ENCODE results near the gene HRH3.

DNA sequence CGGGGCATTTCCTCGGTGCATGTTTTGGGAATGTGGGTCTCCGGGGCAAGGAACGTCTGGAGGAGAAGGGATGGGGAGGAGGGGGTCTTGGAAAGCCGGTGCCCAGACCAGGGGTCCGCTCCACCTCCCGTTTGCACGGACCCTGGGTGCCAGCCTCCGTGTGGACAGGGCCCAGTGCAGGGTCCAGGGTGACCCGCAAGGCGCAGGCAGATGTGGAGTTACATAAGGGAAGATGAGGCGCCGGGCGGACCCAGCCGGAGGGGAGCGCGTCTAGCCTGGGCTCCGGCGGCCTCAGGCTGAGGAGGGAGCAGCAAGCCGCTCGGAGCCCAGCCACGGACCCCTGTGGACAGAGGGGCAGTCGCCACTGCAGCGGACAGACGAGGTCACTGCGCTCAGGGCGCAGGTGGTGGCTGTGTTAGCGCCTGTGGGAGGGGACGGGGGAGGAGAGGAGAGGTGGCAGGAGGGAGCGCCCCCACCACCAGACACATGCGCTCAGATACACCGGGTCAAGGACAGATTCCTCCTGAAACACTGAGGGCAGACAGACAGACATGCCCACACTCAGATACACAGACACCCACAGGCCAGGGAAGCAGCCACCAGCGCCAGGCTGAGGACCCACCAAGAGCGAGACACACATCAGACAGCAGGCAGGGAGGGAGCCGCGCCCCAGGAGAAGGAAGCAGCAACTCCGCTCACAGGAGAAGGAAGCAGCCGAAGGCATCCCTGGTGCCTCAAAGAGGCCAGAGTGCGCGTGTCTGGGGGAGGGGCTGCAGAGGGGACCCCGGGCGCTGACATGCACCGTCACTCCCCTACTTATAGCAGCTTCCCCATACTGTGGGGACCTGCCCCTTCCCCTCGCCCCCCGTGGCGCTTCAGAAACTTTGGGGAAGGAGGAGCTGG lies 839 bp upstream of the HRH3 start:
- TF ChIP-seq, protein P1, sequence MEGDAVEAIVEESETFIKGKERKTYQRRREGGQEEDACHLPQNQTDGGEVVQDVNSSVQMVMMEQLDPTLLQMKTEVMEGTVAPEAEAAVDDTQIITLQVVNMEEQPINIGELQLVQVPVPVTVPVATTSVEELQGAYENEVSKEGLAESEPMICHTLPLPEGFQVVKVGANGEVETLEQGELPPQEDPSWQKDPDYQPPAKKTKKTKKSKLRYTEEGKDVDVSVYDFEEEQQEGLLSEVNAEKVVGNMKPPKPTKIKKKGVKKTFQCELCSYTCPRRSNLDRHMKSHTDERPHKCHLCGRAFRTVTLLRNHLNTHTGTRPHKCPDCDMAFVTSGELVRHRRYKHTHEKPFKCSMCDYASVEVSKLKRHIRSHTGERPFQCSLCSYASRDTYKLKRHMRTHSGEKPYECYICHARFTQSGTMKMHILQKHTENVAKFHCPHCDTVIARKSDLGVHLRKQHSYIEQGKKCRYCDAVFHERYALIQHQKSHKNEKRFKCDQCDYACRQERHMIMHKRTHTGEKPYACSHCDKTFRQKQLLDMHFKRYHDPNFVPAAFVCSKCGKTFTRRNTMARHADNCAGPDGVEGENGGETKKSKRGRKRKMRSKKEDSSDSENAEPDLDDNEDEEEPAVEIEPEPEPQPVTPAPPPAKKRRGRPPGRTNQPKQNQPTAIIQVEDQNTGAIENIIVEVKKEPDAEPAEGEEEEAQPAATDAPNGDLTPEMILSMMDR (IDR thresholded peaks at IDR 0.05), result no peak
- no peak for TF ChIP-seq EP300 (IDR thresholded peaks at IDR 0.05)
- TF ChIP-seq POLR2AphosphoS5 (IDR thresholded peaks at IDR 0.05), result no peak
